ENCODE data around the gene COMMD6.

DNA sequence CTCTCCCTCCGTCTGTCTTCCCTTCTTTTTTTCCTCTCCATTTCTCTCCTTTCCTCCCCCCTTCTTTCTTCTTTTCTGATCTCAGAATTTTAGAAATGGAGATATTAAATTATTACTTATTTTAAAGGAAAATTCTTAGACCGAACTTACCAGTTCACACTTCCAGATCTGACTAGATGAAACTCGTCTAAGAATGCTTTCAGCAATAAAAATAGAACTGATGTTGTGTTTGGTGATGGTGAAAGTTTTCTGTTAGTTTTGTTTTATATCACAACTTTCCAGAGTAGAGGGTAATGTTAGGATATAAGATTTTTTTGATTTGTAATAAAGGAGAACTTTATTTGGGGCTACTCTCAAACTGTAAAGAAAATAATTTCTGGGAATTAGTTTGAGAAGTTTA, 41.9 kb upstream of the COMMD6 start:
- TF ChIP-seq, protein P1, sequence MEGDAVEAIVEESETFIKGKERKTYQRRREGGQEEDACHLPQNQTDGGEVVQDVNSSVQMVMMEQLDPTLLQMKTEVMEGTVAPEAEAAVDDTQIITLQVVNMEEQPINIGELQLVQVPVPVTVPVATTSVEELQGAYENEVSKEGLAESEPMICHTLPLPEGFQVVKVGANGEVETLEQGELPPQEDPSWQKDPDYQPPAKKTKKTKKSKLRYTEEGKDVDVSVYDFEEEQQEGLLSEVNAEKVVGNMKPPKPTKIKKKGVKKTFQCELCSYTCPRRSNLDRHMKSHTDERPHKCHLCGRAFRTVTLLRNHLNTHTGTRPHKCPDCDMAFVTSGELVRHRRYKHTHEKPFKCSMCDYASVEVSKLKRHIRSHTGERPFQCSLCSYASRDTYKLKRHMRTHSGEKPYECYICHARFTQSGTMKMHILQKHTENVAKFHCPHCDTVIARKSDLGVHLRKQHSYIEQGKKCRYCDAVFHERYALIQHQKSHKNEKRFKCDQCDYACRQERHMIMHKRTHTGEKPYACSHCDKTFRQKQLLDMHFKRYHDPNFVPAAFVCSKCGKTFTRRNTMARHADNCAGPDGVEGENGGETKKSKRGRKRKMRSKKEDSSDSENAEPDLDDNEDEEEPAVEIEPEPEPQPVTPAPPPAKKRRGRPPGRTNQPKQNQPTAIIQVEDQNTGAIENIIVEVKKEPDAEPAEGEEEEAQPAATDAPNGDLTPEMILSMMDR (IDR thresholded peaks at IDR 0.05; ENCODE audit: insufficient read depth, low read depth, low read length) = no peak
- no peak for TF ChIP-seq EZH2 (IDR thresholded peaks at IDR 0.05; ENCODE audit: insufficient read depth, low read length)
